ENCODE measurements around the gene PLCH1. TPM values are rescaled to one million over a fixed set of nuclear protein-coding genes. Genes with fewer than 3 reads are reported as not detected.

Gene PLCH1
- total and polyA plus RNA-seq, 2 donors (not counting 1 experiment from before 2014, with no cell fraction given) = under 0.01 to 0.03 TPM

- DNase-seq (ENCODE audit: low read depth in 2 of 2) = no peak
- no peak for TF ChIP-seq EZH2 (IDR thresholded peaks at IDR 0.05; ENCODE audit: low read length, missing control alignments)
- TF ChIP-seq CTCF (conservative IDR thresholded peaks at IDR 0.05 in 1 of 2, IDR thresholded peaks at IDR 0.05 in 1 of 2; ENCODE audit: low read depth in 1 of 2, low read length in 2 of 2) = no peak
- Histone ChIP-seq H3K4me2 (ENCODE audit: extremely low read depth, insufficient read depth, low read length) (no peak overlapping the region), H3K79me2 (ENCODE audit: control insufficient read depth, insufficient read depth, low read length) (no peaks in the 10 kb centered on the region), H3K27me3 (ENCODE audit: control insufficient read depth, insufficient read depth, low read length) (no peaks in the 10 kb centered on the region), H2AFZ (ENCODE audit: low read length) (no peak overlapping the region), H3K36me3 (ENCODE audit: control insufficient read depth, insufficient read depth, low read length) (no peaks in the 10 kb centered on the region), H3K9ac (ENCODE audit: insufficient read depth, low read length) (no peak overlapping the region), H3K9me3 (ENCODE audit: control insufficient read depth, insufficient read depth, low read depth, low read length) (no peaks in the 10 kb centered on the region), H3K4me1 (ENCODE audit: control insufficient read depth, extremely low read depth, insufficient read depth, low read length) (no peaks in the 10 kb centered on the region), H3K27ac (ENCODE audit: insufficient read depth, low read length) (no peak overlapping the region), H3K4me3 (replicated peaks in 1 of 4; ENCODE audit: control extremely low read depth in 1 of 4, insufficient read depth in 1 of 4, low read depth in 3 of 4, low read length in 4 of 4) (no peak overlapping the region), H4K20me1 (ENCODE audit: control insufficient read depth, extremely low read depth, insufficient read depth, low read length) (no peaks in the 10 kb centered on the region)
Observed at GRCh38 chr3:155370198-155370597, 374.7 kb downstream of the PLCH1 start.

- H3K9me3 ChIP-seq (ENCODE audit: control insufficient read depth, insufficient read depth, low read depth, low read length) = no peaks in the 10 kb centered on the region
- H4K20me1 ChIP-seq (ENCODE audit: control insufficient read depth, extremely low read depth, insufficient read depth, low read length) = no peaks in the 10 kb centered on the region
- no peaks in the 10 kb centered on the region for H3K79me2 ChIP-seq (ENCODE audit: control insufficient read depth, insufficient read depth, low read length)
- TF ChIP-seq CTCF (conservative IDR thresholded peaks at IDR 0.05 in 1 of 2, IDR thresholded peaks at IDR 0.05 in 1 of 2; ENCODE audit: low read depth in 1 of 2, low read length in 2 of 2) (no peak), EZH2 (IDR thresholded peaks at IDR 0.05; ENCODE audit: low read length, missing control alignments) (no peak)
- no peaks in the 10 kb centered on the region for H3K36me3 ChIP-seq (ENCODE audit: control insufficient read depth, insufficient read depth, low read length)
- no peak overlapping the region for H3K27ac ChIP-seq (ENCODE audit: insufficient read depth, low read length)
- no peaks in the 10 kb centered on the region for H3K27me3 ChIP-seq (ENCODE audit: control insufficient read depth, insufficient read depth, low read length)
- H3K4me1 ChIP-seq (ENCODE audit: control insufficient read depth, extremely low read depth, insufficient read depth, low read length) = no peaks in the 10 kb centered on the region
- H2AFZ ChIP-seq (ENCODE audit: low read length) = no peak overlapping the region
- H3K4me3 ChIP-seq (replicated peaks in 1 of 4; ENCODE audit: control extremely low read depth in 1 of 4, insufficient read depth in 1 of 4, low read depth in 3 of 4, low read length in 4 of 4) = no peak overlapping the region
- H3K4me2 ChIP-seq (ENCODE audit: extremely low read depth, insufficient read depth, low read length) = no peak overlapping the region
- H3K9ac ChIP-seq (ENCODE audit: insufficient read depth, low read length) = no peak overlapping the region
- no peak for DNase-seq (ENCODE audit: low read depth in 2 of 2)
Observed at GRCh38 chr3:155369735-155370134, 375.1 kb downstream of the PLCH1 start.

GRCh38 chr3:155369244-155369643 lies 375.6 kb downstream of the PLCH1 start:
- no peak overlapping the region for H3K27ac ChIP-seq (ENCODE audit: insufficient read depth, low read length)
- no peak overlapping the region for H3K4me2 ChIP-seq (ENCODE audit: extremely low read depth, insufficient read depth, low read length)
- no peak overlapping the region for H3K4me3 ChIP-seq (replicated peaks in 1 of 4; ENCODE audit: control extremely low read depth in 1 of 4, insufficient read depth in 1 of 4, low read depth in 3 of 4, low read length in 4 of 4)
- DNase-seq (ENCODE audit: low read depth in 2 of 2) = no peak
- no peaks in the 10 kb centered on the region for H4K20me1 ChIP-seq (ENCODE audit: control insufficient read depth, extremely low read depth, insufficient read depth, low read length)
- H3K9me3 ChIP-seq (ENCODE audit: control insufficient read depth, insufficient read depth, low read depth, low read length) = no peaks in the 10 kb centered on the region
- no peaks in the 10 kb centered on the region for H3K27me3 ChIP-seq (ENCODE audit: control insufficient read depth, insufficient read depth, low read length)
- no peak overlapping the region for H2AFZ ChIP-seq (ENCODE audit: low read length)
- TF ChIP-seq CTCF (conservative IDR thresholded peaks at IDR 0.05 in 1 of 2, IDR thresholded peaks at IDR 0.05 in 1 of 2; ENCODE audit: low read depth in 1 of 2, low read length in 2 of 2) (no peak), EZH2 (IDR thresholded peaks at IDR 0.05; ENCODE audit: low read length, missing control alignments) (no peak)
- no peaks in the 10 kb centered on the region for H3K36me3 ChIP-seq (ENCODE audit: control insufficient read depth, insufficient read depth, low read length)
- H3K9ac ChIP-seq (ENCODE audit: insufficient read depth, low read length) = no peak overlapping the region
- H3K4me1 ChIP-seq (ENCODE audit: control insufficient read depth, extremely low read depth, insufficient read depth, low read length) = no peaks in the 10 kb centered on the region
- no peaks in the 10 kb centered on the region for H3K79me2 ChIP-seq (ENCODE audit: control insufficient read depth, insufficient read depth, low read length)
